ENCODE measurements around the gene STRAP. TPM values are rescaled to one million over a fixed set of nuclear protein-coding genes. Genes with fewer than 3 reads are reported as not detected.

STRAP gene
- total RNA-seq, 1 donor from 2014 or later = 109 TPM

DNA sequence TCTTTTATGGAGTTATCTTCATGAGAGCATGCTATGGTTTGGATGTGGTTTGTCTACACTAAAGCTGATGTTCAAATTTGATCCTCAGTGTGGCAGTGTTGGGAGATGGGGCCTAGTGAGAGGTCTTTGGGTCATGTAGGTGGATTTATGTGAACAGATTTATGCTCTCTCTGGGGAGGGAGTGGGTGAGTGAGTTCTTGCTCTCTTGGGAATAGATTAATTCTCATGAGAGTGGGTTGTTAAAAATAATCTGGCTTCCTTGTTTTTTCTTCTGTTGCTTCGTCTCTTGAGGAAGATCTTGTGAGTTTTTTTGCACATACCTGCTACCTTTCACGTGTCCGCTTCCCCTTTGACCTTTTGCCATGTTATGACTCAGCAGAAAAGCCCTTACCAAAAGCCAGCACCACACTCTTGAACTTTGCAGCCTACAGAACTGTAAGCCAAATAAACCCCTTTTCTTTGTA is 49.4 kb downstream of the STRAP start:
- DNase-seq (ENCODE audit: low spot score in 2 of 2, unreplicated experiment in 2 of 2) = no peak
- Mint-ChIP-seq H3K27me3 (ENCODE audit: low read depth) (no peaks in the 10 kb centered on the region), H3K4me3 (no peak overlapping the region), H3K4me1 (peaks cover 4% of the 10 kb centered on the region), H3K36me3 (no peaks in the 10 kb centered on the region), H3K9me3 (peaks cover 6% of the 10 kb centered on the region), H3K27ac (no peak overlapping the region)
- TF ChIP-seq CTCF (IDR thresholded peaks at IDR 0.05; ENCODE audit: unreplicated experiment) = no peak

DNA sequence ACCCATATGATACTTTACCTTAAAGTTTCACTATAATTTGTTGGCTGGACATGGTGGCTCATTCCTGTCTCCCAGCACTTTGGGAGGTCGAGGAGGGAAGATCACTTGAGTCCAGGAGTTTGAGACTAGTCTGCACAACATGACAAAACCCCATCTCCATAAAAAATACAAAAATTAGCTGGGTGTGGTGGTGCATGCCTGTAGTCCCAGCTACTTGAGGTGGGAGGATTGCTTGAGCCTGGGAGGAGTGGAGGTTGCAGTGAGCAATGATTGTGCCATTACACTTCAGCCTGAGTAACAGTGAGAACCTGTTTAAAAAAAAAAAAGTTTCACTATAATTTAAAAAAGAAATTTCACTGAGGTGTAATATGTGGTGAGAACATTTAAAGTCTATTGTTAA is 50.1 kb downstream of the STRAP start:
- peaks cover 8% of the 10 kb centered on the region for H3K9me3 Mint-ChIP-seq
- no peak overlapping the region for H3K27ac Mint-ChIP-seq
- H3K36me3 Mint-ChIP-seq = no peaks in the 10 kb centered on the region
- no peak for DNase-seq (ENCODE audit: low spot score in 2 of 2, unreplicated experiment in 2 of 2)
- TF ChIP-seq CTCF (IDR thresholded peaks at IDR 0.05; ENCODE audit: unreplicated experiment) = no peak
- peaks cover 4% of the 10 kb centered on the region for H3K4me1 Mint-ChIP-seq
- H3K27me3 Mint-ChIP-seq (ENCODE audit: low read depth) = no peaks in the 10 kb centered on the region
- H3K4me3 Mint-ChIP-seq = no peak overlapping the region

GRCh38 chr12:15932971-15933370 is 50.8 kb downstream of the STRAP start:
- Mint-ChIP-seq H3K27ac (no peak overlapping the region), H3K27me3 (ENCODE audit: low read depth) (no peaks in the 10 kb centered on the region), H3K4me3 (no peak overlapping the region), H3K36me3 (no peaks in the 10 kb centered on the region), H3K4me1 (peaks cover 4% of the 10 kb centered on the region), H3K9me3 (peaks cover 13% of the 10 kb centered on the region)
- no peak for DNase-seq (ENCODE audit: low spot score in 2 of 2, unreplicated experiment in 2 of 2)
- TF ChIP-seq CTCF (IDR thresholded peaks at IDR 0.05; ENCODE audit: unreplicated experiment) = no peak

- Mint-ChIP-seq H3K4me1 (peaks cover 4% of the 10 kb centered on the region), H3K4me3 (no peak overlapping the region), H3K9me3 (peaks cover 13% of the 10 kb centered on the region), H3K27ac (no peak overlapping the region), H3K27me3 (ENCODE audit: low read depth) (no peaks in the 10 kb centered on the region), H3K36me3 (peaks cover under 1% of the 10 kb centered on the region)
- no peak for DNase-seq (ENCODE audit: low spot score in 2 of 2, unreplicated experiment in 2 of 2)
- no peak for TF ChIP-seq CTCF (IDR thresholded peaks at IDR 0.05; ENCODE audit: unreplicated experiment)
Measured at GRCh38 chr12:15933751-15934150, 51.6 kb downstream of the STRAP start.

DNA sequence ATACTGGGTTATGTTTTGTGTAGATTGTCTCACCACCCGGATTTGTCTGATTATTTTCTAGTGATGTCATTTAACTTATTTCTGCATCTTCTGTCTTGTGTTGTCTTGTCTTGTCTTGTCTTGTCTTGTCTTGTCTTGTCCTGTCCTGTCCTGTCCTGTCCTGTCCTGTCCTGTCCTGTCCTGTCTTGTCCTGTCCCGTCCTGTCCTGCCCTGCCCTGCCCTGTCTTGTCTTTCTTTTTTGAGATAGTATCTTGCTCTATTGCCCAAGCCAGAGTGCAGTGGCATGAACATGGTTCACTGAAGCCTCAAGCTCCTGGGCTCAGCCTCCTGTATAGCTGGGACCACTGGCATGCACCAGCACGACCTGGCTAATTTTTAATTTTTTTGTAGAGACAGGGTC is 54.6 kb downstream of the STRAP start:
- no peak for DNase-seq (ENCODE audit: low spot score in 2 of 2, unreplicated experiment in 2 of 2)
- TF ChIP-seq CTCF (IDR thresholded peaks at IDR 0.05; ENCODE audit: unreplicated experiment) = no peak
- Mint-ChIP-seq H3K27ac (no peak overlapping the region), H3K9me3 (peaks cover 23% of the 10 kb centered on the region), H3K36me3 (peaks cover 4% of the 10 kb centered on the region), H3K27me3 (ENCODE audit: low read depth) (no peaks in the 10 kb centered on the region), H3K4me1 (no peaks in the 10 kb centered on the region), H3K4me3 (no peak overlapping the region)

DNA sequence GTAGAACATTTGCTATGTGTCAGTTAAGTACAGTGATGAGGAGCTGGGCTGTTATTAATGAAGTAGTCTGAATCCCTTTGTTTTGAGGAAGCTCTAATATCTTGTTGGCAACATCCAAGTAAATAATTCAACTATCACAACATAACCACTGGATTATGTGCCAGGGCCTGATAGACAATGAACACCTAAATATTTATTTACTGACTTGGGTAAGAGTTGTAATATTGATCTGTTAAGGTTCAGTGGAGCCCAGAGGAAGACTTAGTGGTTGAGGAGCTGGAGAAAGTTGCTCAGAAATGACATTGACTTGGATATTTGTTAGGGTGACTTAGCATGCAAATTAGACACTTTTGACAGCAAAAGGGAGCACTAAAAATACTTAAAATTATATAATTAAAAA is 55.7 kb downstream of the STRAP start:
- Mint-ChIP-seq H3K4me1 (no peaks in the 10 kb centered on the region), H3K36me3 (peaks cover 13% of the 10 kb centered on the region)

More for the DNA sequence above, 55.7 kb downstream of the STRAP start:
- Mint-ChIP-seq H3K9me3 (peaks cover 31% of the 10 kb centered on the region), H3K27ac (no peak overlapping the region), H3K4me3 (no peak overlapping the region), H3K27me3 (ENCODE audit: low read depth) (no peaks in the 10 kb centered on the region)
- TF ChIP-seq CTCF (IDR thresholded peaks at IDR 0.05; ENCODE audit: unreplicated experiment) = no peak
- DNase-seq (ENCODE audit: low spot score in 2 of 2, unreplicated experiment in 2 of 2) = no peak

Data from mesothelial cell of epicardium (in vitro differentiated cells).